GM12874 (cell line): ENCODE measurements around the gene PDGFRB.

ENCODE experiments used
- CTCF ChIP-seq: IDR thresholded peaks from 2 replicates; pipeline ENCODE4 v1.5.1; 2011; ENCODE audit warnings: low read depth, mild to moderate bottlenecking, control low read depth, low read length, moderate library complexity; ENCODE audit not compliant: insufficient read depth

Gene PDGFRB

GRCh38 chr5:150068472-150068871 is 87.2 kb downstream of the PDGFRB start:
- TF ChIP-seq CTCF, result no peak

DNA sequence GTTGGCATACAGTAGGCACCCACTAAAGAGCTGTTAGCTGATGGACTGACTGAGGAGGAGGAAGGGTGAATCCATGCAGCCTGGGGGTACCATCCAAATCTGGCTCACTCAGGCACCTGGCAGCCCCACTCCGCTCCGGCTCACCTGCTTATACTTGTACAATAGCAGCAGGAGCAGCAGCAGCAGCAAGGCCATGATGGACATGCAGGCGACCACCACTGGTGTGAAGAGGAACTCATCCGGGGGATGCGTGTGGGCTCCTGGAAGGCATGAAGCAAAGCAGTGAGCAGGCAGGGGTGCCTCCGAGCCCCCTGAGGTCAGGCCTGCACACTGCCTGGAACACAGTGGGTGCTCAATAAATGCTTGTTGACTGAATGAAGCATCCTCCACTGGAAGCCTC is 87.6 kb downstream of the PDGFRB start:
- TF ChIP-seq CTCF, result no peak

DNA sequence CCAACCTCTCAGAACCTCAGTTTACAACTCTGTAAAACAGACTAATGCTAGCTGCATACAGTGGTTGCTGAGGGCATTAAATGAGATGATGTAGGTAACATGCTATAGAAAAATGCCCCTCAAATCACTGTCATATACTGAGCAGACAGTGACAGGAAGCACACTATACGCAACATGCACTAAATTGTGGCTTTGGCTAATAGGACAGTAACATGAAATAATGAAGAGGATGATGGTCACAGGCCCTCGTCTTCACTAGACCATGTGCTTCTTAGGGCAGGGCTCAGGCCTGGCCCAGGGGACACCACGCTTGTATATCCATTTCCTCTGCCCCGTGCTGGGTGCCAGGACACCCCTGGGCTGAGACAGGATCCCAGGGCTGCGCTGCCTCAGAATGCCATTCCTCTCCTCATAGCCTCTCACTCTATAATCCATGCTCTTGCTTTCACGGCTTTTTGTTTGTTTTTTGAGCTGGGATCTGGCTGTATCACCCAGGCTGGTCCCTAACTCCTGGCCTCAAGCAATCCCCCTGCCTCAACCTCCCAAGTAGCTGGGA is 88.2 kb downstream of the PDGFRB start:
- TF ChIP-seq CTCF, result no peak

- no peak for TF ChIP-seq CTCF
Observed at GRCh38 chr5:150066901-150067396, 88.7 kb downstream of the PDGFRB start.

DNA sequence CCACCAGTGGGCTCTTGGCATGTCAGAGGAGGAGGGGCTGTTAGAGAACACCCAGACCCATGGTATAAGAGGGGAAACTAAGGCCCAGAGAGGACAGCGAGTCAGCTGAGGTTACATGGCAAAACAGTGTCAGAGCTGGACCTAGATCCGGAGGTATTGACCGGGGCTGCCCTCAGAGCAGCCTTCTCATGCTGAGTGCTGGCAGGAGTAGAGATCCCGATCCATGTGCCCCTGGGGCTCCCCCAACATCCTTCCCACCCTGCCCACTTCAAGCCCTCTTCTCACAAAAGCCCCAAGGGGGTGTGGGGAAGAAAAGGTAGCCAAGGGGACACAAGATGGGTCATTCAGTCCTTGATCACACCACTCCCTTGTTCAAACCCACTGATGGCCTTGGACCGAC is 89.2 kb downstream of the PDGFRB start:
- TF ChIP-seq CTCF, result no peak

- no peak for TF ChIP-seq CTCF
Observed at GRCh38 chr5:150065886-150066285, 89.8 kb downstream of the PDGFRB start.

DNA sequence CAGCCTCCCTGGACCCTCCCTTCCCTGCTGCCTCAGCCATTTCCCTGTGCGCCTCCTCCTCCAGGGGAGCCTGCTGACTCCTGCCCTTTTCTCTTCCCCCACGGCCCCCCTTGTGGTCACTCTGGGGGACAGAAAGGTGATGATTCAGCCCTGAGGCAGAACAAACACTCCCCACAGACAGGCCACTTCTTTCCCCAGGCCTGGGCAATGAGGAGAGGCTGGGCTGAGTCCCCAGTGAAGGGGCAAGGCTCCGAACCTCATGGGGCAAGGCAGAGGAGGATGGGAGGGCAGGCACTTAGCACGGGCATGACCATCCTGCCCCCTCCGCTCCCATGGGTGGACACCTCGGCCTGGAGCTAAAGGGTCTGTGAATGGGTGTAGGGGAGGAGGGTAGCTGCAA is 90.3 kb downstream of the PDGFRB start:
- no peak for TF ChIP-seq CTCF

GRCh38 chr5:150064681-150065220 is 90.9 kb downstream of the PDGFRB start:
- TF ChIP-seq CTCF, result no peak
